ENCODE data around the gene SLC25A30.
"Not testable (repeated sequence)": the region's sequence is repeated elsewhere in the genome, so short reads cannot be mapped to it uniquely, and the experiment has no call there.

Gene SLC25A30

DNA sequence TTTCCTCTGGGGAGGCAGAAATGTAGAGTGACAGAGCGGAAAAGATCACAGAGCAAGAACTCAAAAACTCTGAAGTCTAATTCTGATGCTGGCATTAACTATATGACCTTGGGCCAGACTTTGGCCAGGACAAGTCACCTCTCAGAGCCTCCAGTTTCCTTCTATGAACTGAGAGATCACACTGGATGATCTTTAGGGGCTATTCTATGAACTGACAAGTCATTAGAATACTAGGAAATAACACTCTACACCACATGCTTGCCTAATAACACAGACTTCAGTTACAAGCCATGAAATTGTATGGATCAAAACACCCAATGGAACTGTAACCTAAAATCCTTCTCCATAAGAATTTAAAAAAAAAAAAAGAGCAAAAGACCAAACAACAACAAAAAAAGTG is 16.9 kb downstream of the SLC25A30 start:
- no peak for TF ChIP-seq POLR2A (IDR thresholded peaks at IDR 0.05; ENCODE audit: extremely low read depth, insufficient read length)
- TF ChIP-seq, protein P1, sequence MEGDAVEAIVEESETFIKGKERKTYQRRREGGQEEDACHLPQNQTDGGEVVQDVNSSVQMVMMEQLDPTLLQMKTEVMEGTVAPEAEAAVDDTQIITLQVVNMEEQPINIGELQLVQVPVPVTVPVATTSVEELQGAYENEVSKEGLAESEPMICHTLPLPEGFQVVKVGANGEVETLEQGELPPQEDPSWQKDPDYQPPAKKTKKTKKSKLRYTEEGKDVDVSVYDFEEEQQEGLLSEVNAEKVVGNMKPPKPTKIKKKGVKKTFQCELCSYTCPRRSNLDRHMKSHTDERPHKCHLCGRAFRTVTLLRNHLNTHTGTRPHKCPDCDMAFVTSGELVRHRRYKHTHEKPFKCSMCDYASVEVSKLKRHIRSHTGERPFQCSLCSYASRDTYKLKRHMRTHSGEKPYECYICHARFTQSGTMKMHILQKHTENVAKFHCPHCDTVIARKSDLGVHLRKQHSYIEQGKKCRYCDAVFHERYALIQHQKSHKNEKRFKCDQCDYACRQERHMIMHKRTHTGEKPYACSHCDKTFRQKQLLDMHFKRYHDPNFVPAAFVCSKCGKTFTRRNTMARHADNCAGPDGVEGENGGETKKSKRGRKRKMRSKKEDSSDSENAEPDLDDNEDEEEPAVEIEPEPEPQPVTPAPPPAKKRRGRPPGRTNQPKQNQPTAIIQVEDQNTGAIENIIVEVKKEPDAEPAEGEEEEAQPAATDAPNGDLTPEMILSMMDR (IDR thresholded peaks at IDR 0.05; ENCODE audit: low read depth, low read length): no peak
- DNase-seq (ENCODE audit: low read depth): no peak
- H3K4me3 ChIP-seq (ENCODE audit: low read depth, low read length): no peak overlapping the region

DNA sequence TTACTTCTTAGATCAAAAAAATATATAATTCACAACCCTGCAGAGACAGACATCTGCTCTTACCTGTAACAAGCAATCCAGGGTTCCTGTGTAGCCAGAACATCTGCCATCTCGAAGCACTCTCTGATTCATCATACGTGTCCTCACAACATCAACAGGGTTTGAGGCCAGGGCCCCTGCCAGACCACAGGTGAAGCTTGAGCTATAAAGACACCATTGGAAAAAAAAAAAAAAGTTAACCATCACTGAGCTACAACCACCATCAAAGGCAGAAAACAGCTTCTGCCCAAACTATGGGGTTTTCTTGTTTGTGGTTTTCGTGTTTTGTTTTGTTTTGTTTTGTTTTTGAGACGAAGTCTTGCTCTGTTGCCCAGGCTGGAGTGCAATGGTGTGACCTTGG is 19.3 kb downstream of the SLC25A30 start:
- TF ChIP-seq, protein P1 (IDR thresholded peaks at IDR 0.05; ENCODE audit: low read depth, low read length): no peak
- TF ChIP-seq, protein P2, sequence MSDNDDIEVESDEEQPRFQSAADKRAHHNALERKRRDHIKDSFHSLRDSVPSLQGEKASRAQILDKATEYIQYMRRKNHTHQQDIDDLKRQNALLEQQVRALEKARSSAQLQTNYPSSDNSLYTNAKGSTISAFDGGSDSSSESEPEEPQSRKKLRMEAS (IDR thresholded peaks at IDR 0.05; ENCODE audit: low read depth, low read length): no peak
- no peak for TF ChIP-seq POLR2A (IDR thresholded peaks at IDR 0.05; ENCODE audit: extremely low read depth, insufficient read length)
- no peak for TF ChIP-seq MYC (IDR thresholded peaks at IDR 0.05; ENCODE audit: low read depth, low read length)
- DNase-seq (ENCODE audit: low read depth): no peak
- no peak overlapping the region for H3K4me3 ChIP-seq (ENCODE audit: low read depth, low read length)

DNA sequence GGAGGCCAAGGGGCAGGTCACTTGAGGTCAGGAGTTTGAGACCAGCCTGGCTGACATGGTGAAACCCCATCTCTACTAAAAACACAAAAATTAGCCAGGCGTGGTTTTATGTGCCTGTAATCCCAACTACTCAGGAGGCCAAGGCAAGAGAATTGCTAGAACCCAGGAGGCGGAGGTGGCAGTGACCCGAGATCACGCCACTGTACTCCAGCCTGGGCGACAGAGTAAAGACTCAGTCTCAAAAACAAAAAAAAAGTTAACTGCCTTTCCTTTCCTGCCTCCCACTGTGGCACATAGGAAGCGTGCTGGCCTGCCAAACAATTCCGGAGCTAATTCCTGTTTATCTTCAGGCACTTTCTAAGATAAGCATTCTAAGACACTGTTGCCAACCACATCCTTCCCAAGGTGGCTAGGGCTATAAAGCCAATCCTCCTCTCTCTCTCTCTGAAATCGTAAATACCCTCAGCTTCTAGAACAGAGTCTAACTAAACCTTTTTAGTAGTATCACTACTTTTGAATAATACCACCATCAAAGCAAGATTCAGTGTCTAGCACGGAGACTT is 21.6 kb downstream of the SLC25A30 start:
- TF ChIP-seq MYC (IDR thresholded peaks at IDR 0.05; ENCODE audit: low read depth, low read length): no peak
- TF ChIP-seq POLR2A (IDR thresholded peaks at IDR 0.05; ENCODE audit: extremely low read depth, insufficient read length): no peak
- TF ChIP-seq, protein P2 (IDR thresholded peaks at IDR 0.05; ENCODE audit: low read depth, low read length): no peak
- TF ChIP-seq, protein P1 (IDR thresholded peaks at IDR 0.05; ENCODE audit: low read depth, low read length): no peak
- H3K4me3 ChIP-seq (ENCODE audit: low read depth, low read length): no peak overlapping the region
- DNase-seq (ENCODE audit: low read depth): no peak

DNA sequence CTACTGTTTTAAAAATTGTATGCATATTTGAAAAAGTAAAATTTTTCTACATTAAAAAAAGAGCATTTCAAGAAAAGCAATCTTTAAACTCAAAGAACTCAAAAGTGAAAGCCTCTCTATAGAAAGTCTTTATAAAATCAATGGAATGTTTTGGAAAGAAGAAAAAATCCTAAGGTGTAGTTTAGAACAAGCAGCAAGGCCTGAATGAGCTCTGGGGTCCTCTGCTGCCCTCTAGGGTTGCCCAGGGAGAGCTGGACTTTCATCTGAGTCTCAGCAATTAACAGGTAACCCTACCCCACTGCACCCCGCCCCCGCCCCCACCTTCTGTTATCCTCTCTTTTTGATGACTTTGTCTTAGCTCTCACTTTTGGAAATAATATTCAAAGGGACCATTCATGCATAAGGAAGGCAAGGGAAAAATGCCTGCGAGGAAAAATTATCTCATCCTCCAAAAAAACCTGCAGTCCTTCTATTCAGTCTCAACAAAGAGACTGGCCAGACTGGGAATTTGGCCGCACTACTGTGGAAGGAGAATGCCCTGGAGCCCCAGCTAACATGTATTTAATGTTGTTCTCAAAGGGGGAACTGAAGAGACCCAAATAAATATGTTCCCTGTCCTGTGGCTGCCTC is 24.1 kb downstream of the SLC25A30 start:
- TF ChIP-seq, protein P1 (IDR thresholded peaks at IDR 0.05; ENCODE audit: low read depth, low read length): peak; percentile 85
- no peak for TF ChIP-seq POLR2A (IDR thresholded peaks at IDR 0.05; ENCODE audit: extremely low read depth, insufficient read length)
- DNase-seq (ENCODE audit: low read depth): peak; percentile 67
- no peak overlapping the region for H3K4me3 ChIP-seq (ENCODE audit: low read depth, low read length)

DNA sequence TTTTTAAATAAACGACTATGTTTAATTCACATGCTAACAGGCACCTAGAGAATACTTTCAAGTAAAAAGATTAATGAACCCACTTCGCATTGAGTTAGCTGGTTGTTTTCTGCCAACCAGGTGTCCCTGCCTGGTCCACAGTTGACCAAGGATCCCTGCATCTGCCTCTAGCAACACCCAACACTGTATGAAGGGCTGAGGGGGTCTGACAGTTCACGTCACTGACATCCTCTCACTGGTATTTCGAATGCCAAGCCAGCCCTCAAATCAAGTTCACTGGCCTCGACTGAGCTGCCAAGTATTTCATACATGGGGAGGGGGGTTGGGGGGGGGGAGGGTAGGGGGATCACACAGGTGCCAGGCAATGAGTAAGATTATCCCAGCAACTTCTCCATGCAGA is 25.4 kb downstream of the SLC25A30 start:
- no peak overlapping the region for H3K4me3 ChIP-seq (ENCODE audit: low read depth, low read length)
- no peak for DNase-seq (ENCODE audit: low read depth)
- TF ChIP-seq, protein P2 (IDR thresholded peaks at IDR 0.05; ENCODE audit: low read depth, low read length): no peak
- no peak for TF ChIP-seq POLR2A (IDR thresholded peaks at IDR 0.05; ENCODE audit: extremely low read depth, insufficient read length)
- TF ChIP-seq, protein P1 (IDR thresholded peaks at IDR 0.05; ENCODE audit: low read depth, low read length): no peak
- no peak for TF ChIP-seq MYC (IDR thresholded peaks at IDR 0.05; ENCODE audit: low read depth, low read length)

DNA sequence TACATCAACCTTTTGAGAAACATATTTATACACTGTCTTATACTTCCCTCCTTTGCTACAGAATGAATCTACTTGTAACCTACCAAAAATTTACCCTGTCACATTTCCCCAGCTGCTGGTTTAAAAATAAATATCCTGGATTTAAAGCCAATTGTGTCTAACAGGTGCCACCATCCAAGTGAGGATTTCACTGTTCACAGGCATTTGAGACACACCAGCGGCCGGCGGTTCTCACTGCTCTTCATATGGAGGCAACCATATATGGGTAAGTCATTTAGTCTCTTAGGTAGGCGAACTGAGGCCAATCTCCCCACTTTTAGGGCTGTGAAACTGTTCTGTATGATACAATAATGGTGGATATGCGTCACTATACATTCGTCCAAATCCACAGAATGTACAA is 26.2 kb downstream of the SLC25A30 start:
- no peak for DNase-seq (ENCODE audit: low read depth)
- H3K4me3 ChIP-seq (ENCODE audit: low read depth, low read length): no peak overlapping the region
- TF ChIP-seq, protein P2 (IDR thresholded peaks at IDR 0.05; ENCODE audit: low read depth, low read length): no peak
- TF ChIP-seq, protein P1 (IDR thresholded peaks at IDR 0.05; ENCODE audit: low read depth, low read length): no peak
- TF ChIP-seq MYC (IDR thresholded peaks at IDR 0.05; ENCODE audit: low read depth, low read length): no peak
- no peak for TF ChIP-seq POLR2A (IDR thresholded peaks at IDR 0.05; ENCODE audit: extremely low read depth, insufficient read length)

DNA sequence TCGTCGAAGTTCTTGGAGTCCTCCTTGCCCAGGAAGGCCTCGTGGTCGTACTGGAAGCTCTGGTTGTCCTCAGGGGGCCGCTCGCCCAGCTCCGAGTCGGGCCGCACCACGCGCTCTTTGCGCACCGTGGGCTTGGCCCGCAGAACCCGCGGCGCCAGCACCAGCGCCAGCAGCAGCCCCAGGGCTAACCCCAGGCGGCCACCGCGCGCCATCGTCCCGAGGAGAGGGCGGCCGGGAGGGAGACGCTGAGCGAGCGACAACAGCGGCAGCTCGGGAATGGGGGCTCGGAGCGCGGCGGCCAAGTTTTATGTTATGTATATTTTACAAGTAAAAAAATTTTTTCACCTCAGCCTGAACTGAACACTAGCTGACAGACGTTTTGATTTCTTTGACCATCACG is 27.0 kb downstream of the SLC25A30 start:
- not testable (repeated sequence) for DNase-seq (ENCODE audit: low read depth); H3K4me3 ChIP-seq (ENCODE audit: low read depth, low read length)

DNA sequence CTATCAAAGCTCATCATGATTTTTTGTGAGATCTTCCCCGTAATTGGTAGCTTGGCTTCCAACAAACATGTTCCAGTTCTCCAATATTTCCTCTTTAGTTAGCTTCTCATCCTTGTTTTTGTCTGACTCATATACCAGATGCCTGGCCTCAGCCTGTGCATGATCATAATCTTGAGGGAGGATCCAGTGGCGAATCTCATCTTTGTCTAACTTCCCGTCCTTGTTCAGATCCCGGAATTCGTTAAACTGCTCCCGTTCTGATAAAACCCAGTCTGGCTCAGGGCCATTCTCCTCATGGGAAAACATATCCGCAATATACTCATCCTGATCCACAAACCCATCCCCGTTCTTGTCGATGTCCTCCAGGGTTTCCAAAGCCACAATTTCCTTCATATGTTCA is 27.8 kb downstream of the SLC25A30 start:
- DNase-seq (ENCODE audit: low read depth); H3K4me3 ChIP-seq (ENCODE audit: low read depth, low read length): not testable (repeated sequence)

All from NB4 (cell line).